Glutamatergic neuron (in vitro differentiated cells): ENCODE measurements around the gene LPCAT1. TPM values are rescaled to one million over a fixed set of nuclear protein-coding genes. Genes with fewer than 3 reads are reported as not detected.

Experiments
- DNase-seq: peaks from one replicate; pipeline ENCODE4 v3.0.0; 2022
- H3K27ac Mint-ChIP-seq: one replicate; pipeline ENCODE4 v1.8.0; 2020; ENCODE audit warnings: mild to moderate bottlenecking, mixed read lengths, inconsistent platforms; ENCODE audit not compliant: unreplicated experiment
- H3K27me3 Mint-ChIP-seq: one replicate; pipeline ENCODE4 v1.8.0; 2020; ENCODE audit warnings: mild to moderate bottlenecking, moderate library complexity, mixed read lengths, inconsistent platforms; ENCODE audit not compliant: unreplicated experiment
- H3K36me3 Mint-ChIP-seq: one replicate; pipeline ENCODE4 v1.8.0; 2020; ENCODE audit warnings: mild to moderate bottlenecking, mixed read lengths, inconsistent platforms; ENCODE audit not compliant: unreplicated experiment
- H3K4me1 Mint-ChIP-seq: one replicate; pipeline ENCODE4 v1.8.0; 2020; ENCODE audit warnings: mild to moderate bottlenecking, low read depth, mixed read lengths, inconsistent platforms; ENCODE audit not compliant: unreplicated experiment
- H3K4me3 Mint-ChIP-seq: one replicate; pipeline ENCODE4 v1.8.0; 2020; ENCODE audit warnings: mild to moderate bottlenecking, mixed read lengths, inconsistent platforms; ENCODE audit not compliant: unreplicated experiment
- H3K9me3 Mint-ChIP-seq: one replicate; pipeline ENCODE4 v1.8.0; 2020; ENCODE audit warnings: mild to moderate bottlenecking, moderate library complexity, mixed read lengths, inconsistent platforms; ENCODE audit not compliant: unreplicated experiment
- total RNA-seq: library from RNA; stranded (reverse); fragmentation: NEBNext Ultra II Directional; extraction: Animal tissue kit (Norgen Biotek cat#: 25700); gene quantifications from one replicate; pipeline ENCODE4 v1.2.1, GENCODE V29; 2021; ENCODE audit not compliant: unreplicated experiment
- TF ChIP-seq, protein P1 (sequence below): fragments of 200-600 bp; sonication (generic); IDR thresholded peaks from one replicate; pipeline ENCODE4 v1.5.0; 2021; ENCODE audit not compliant: partially characterized antibody, unreplicated experiment

LPCAT1 gene
- total RNA-seq, 1 donor from 2014 or later: 113 TPM

DNA sequence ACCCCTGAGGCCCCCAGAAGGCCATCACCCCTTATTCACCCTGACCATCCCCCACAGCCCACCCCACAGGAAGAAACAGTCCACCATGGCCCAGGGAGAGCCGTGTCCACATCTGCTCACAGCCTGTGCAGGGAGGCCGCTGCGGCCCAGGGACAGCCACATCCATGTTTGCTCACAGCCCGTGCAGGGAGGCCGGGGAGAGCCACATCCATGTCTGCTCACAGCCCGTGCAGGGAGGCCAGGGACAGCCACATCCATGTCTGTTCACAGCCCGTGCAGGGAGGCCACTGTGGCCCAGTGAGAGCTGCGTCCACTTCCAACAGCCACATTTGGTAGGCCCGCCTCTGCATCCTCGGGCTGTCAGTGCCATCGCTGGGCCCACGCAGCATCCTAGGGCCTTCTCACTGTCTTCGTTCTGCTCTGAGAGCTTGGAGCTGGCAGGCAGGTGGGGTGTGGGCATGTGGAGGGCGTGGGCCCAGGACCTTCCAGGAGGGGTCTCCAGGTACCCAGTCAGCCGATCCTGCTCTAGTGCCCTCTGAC lies 38.1 kb downstream of the LPCAT1 start:
- no peak overlapping the region for H3K27ac Mint-ChIP-seq
- TF ChIP-seq, protein P1, sequence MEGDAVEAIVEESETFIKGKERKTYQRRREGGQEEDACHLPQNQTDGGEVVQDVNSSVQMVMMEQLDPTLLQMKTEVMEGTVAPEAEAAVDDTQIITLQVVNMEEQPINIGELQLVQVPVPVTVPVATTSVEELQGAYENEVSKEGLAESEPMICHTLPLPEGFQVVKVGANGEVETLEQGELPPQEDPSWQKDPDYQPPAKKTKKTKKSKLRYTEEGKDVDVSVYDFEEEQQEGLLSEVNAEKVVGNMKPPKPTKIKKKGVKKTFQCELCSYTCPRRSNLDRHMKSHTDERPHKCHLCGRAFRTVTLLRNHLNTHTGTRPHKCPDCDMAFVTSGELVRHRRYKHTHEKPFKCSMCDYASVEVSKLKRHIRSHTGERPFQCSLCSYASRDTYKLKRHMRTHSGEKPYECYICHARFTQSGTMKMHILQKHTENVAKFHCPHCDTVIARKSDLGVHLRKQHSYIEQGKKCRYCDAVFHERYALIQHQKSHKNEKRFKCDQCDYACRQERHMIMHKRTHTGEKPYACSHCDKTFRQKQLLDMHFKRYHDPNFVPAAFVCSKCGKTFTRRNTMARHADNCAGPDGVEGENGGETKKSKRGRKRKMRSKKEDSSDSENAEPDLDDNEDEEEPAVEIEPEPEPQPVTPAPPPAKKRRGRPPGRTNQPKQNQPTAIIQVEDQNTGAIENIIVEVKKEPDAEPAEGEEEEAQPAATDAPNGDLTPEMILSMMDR: no peak
- H3K4me1 Mint-ChIP-seq: peaks cover 4% of the 10 kb centered on the region
- H3K9me3 Mint-ChIP-seq: peaks cover 2% of the 10 kb centered on the region
- no peak overlapping the region for H3K4me3 Mint-ChIP-seq
- peaks cover 5% of the 10 kb centered on the region for H3K36me3 Mint-ChIP-seq
- H3K27me3 Mint-ChIP-seq: peaks cover 8% of the 10 kb centered on the region
- no peak for DNase-seq

DNA sequence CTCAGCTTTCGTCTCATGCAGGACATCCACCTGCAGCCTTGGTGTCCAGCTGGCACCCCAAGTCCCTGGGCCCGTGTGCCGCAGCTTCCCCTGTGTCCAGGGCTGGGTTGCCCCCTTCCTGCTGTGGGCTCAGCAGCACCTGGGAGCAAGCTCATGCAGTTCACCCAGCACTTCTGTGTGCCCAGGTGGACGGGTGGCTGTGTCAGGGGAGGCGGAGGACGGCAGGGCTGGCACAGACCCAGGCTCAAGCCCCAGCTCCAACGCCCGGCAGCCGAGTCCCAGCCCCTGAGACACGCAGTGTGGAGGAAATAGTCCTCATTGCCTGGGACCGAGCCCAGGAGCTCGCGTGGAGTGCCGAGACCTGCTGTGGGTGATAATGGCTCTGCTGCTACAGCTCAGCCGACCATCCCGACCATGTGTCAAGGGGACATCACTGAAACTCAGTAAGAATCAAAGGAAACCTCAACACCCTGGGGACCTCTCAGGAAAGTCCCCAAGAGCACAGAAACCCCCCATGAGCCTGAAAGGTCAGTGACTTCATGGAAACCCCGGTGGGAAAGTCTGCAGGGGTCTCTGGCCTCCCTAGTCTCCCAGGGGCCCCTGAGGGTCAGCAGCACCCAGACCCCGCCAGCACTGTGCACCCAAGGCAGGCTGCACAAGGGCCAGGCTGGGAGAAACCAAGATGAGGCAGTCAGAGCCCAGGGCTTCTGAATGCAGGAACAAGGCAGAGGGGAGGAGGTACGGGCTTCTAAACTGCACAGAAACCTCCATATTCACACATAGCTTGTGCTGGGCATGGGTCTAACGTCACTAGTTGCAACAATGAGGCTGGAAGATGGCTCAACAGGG lies 38.8 kb downstream of the LPCAT1 start:
- peaks cover 2% of the 10 kb centered on the region for H3K9me3 Mint-ChIP-seq
- peaks cover 5% of the 10 kb centered on the region for H3K36me3 Mint-ChIP-seq
- TF ChIP-seq, protein P1: no peak
- peaks cover 8% of the 10 kb centered on the region for H3K27me3 Mint-ChIP-seq
- no peaks in the 10 kb centered on the region for H3K4me1 Mint-ChIP-seq
- DNase-seq: no peak
- no peak overlapping the region for H3K27ac Mint-ChIP-seq
- H3K4me3 Mint-ChIP-seq: no peak overlapping the region

DNA sequence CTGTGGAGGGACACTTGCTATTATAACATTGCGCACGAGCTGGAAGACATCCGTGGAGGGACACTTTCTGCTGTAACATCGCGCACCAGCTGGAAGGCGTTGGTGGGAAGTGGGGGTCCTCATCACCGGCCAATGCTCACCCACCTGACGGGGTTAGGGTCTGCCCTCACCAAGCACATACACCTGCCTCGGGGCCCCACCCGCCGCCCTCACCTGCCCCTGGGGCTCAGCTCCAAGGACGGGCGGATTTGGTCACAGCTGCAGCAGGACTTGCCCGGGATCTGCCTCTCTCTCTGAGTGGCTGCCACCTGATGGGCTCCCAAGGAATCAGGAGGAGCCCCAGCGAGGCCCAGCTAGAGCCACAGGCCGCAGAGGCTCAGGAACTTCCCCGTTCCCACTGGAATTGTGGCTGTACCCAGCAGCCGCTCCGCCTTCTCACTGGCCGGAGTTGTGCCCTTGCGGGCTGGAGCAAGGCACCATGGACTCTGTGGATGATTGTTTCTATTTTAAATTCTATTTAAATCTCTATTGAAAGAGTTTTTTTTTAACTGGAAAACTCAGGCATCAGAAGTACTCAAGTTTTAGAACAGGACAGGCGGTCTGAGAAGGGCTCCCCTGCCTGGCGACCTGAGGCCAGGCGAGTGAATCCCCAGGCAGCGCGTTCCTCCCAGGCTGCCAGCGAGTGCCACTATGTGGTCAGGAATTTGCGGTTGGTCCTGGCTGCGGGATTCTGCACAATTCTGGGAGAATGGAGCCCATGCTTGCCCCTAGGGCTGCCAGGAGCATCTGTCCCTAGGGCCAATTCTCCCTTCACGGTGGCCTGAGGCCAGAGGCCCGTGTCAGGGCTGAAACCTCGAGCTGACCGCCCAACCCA lies 39.7 kb downstream of the LPCAT1 start:
- DNase-seq: no peak
- Mint-ChIP-seq H3K36me3 (peaks cover 5% of the 10 kb centered on the region), H3K9me3 (peaks cover 2% of the 10 kb centered on the region)

DNA sequence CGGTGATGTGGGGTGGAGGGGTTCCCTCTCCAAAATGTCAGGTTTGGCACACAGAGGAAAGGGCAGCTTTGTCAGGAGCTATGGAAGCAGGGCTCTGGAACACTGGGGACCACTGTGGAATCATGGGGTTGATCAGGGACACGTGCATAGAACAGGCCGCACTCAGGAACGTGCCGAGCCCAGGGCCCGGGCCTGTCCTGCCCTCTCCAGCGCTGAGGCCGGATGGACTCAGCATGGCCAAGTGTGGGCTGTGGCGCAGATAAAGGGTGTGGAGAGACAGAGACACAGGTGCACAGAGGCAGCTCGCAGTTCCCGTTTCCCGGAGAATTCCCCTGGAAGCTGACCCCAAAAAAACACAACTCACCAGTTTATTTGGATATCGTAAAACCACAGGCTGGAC lies 40.7 kb downstream of the LPCAT1 start:
- Mint-ChIP-seq H3K9me3 (peaks cover 4% of the 10 kb centered on the region), H3K27ac (no peak overlapping the region), H3K4me1 (peaks cover 1% of the 10 kb centered on the region), H3K4me3 (no peak overlapping the region), H3K36me3 (peaks cover 3% of the 10 kb centered on the region), H3K27me3 (peaks cover 10% of the 10 kb centered on the region)
- DNase-seq: no peak
- TF ChIP-seq, protein P1: no peak

More for the DNA sequence above, 39.7 kb downstream of the LPCAT1 start:
- no peaks in the 10 kb centered on the region for H3K4me1 Mint-ChIP-seq
- peaks cover 8% of the 10 kb centered on the region for H3K27me3 Mint-ChIP-seq
- no peak overlapping the region for H3K4me3 Mint-ChIP-seq
- H3K27ac Mint-ChIP-seq: no peak overlapping the region
- TF ChIP-seq, protein P1: no peak
